ENCODE results near the gene ZMYM5. TPM values are rescaled to one million over a fixed set of nuclear protein-coding genes. Genes with fewer than 3 reads are reported as not detected.

ZMYM5 gene
- total and polyA plus RNA-seq, 7 donors: 6.2 to 24.5 (median 14.7) TPM

DNA sequence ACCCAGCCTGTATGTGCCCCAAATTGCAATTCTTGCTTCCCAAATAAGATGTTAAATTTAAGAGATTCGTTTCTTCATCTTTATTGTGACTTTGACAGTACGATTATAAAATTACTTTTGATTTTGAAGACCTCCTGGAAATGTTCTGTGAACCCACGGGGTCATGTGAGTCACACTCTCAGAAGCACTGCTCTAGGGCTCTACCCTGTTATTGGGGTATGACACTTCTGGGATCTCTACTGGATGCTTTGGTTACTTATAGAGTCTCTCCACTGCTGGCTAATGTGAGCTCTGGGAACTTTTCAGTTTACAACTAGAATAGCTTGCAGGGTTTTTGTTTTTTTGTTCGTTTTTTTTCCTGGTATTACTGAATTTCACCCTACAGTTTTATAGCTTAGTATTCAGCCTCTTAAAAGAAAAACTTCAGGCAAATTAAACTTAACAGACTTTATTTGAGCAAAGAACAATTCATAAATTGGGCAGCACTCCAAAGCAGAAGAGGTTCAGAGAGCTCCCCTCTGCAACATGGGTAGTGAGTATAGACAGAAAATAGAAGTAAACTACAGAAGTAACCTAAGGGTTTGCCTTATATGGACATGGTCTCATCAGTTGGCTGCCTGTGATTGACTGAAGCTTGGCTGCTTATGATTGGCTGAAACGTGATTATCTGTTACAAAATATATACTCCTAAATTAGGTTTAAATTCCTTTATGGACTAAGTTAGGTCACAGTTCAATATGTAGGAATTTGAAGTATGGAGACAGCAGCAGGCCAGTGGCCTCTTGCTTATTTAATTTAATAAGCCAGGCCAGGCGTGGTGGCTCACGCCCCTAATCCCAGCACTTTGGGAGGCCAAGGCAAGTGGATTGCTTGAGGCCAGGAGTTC is 52.2 kb downstream of the ZMYM5 start:
- Histone ChIP-seq H3K27ac (no peak overlapping the region), H3K4me1 (no peaks in the 10 kb centered on the region), H3K27me3 (no peaks in the 10 kb centered on the region), H3K36me3 (peaks cover 0 to 2% (median 0%) of the 10 kb centered on the region in 4 donors), H3K4me3 (no peak overlapping the region), H3K9me3 (no peaks in the 10 kb centered on the region)
- WGBS, 2 donors: 89 to 91% methylated on average over 7 of the region's 7 CpGs
- no peak for DNase-seq
- intact Hi-C loops (cut with DNase I): no loop called here
- no peak for TF ChIP-seq POLR2A (IDR thresholded peaks at IDR 0.05)
- no peak for TF ChIP-seq POLR2AphosphoS5 (IDR thresholded peaks at IDR 0.05)
- no peak for TF ChIP-seq EP300 (IDR thresholded peaks at IDR 0.05)
- TF ChIP-seq, protein P1, sequence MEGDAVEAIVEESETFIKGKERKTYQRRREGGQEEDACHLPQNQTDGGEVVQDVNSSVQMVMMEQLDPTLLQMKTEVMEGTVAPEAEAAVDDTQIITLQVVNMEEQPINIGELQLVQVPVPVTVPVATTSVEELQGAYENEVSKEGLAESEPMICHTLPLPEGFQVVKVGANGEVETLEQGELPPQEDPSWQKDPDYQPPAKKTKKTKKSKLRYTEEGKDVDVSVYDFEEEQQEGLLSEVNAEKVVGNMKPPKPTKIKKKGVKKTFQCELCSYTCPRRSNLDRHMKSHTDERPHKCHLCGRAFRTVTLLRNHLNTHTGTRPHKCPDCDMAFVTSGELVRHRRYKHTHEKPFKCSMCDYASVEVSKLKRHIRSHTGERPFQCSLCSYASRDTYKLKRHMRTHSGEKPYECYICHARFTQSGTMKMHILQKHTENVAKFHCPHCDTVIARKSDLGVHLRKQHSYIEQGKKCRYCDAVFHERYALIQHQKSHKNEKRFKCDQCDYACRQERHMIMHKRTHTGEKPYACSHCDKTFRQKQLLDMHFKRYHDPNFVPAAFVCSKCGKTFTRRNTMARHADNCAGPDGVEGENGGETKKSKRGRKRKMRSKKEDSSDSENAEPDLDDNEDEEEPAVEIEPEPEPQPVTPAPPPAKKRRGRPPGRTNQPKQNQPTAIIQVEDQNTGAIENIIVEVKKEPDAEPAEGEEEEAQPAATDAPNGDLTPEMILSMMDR (IDR thresholded peaks at IDR 0.05): no peak

DNA sequence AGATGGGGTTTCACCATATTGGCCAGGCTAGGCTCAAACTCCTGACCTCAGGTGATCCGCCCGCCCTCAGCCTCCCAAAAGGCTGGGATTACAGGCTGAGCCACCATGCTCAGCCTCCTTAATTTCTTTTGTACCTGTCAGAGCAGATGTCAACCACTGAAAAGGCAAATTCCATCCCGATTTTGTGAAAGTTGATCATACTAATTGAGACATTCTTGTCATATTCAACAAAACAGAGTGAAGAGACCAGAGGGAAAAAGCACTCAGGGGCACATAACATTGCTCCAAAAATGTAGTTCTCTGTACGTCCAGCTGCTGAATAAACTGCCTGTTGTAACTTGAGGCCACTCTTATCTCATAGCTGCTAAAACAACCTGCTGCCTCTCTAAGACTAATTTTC is 53.3 kb downstream of the ZMYM5 start:
- intact Hi-C loops (cut with DNase I): no loop called here

DNA sequence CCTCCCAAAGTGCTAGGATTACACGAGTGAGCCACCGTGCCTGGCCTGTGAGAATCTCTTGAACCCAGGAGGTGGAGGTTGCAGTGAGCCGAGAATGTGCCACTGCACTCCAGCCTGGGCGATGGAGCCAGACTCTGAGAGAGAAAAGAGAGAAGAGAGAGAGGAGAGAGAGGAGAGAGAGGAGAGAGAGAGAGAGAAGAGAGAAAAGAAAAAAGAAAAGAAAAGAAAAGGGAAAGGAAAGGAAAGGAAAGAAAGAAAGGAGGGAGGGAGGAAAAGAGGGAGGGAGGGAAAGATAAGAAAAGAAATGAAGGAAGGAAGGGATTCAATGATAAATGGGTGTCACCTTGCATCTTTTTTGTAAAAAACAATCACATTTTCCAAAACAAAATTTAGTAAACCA is 57.7 kb downstream of the ZMYM5 start:
- peaks cover 0 to 3% (median 0%) of the 10 kb centered on the region in 4 donors for H3K36me3 ChIP-seq
- TF ChIP-seq, protein P1 (IDR thresholded peaks at IDR 0.05): no peak
- TF ChIP-seq POLR2A (IDR thresholded peaks at IDR 0.05) (no peak), EP300 (IDR thresholded peaks at IDR 0.05) (no peak), POLR2AphosphoS5 (IDR thresholded peaks at IDR 0.05) (no peak)
- H3K4me3 ChIP-seq: no peak overlapping the region
- H3K4me1 ChIP-seq: no peaks in the 10 kb centered on the region
- no peaks in the 10 kb centered on the region for H3K9me3 ChIP-seq
- intact Hi-C loops (cut with DNase I): no loop called here
- 95 to 96% methylated on average over 4 of the region's 4 CpGs for WGBS, 2 donors
- no peaks in the 10 kb centered on the region for H3K27me3 ChIP-seq
- H3K27ac ChIP-seq: no peak overlapping the region
- no peak for DNase-seq

More for the DNA sequence above, 53.3 kb downstream of the ZMYM5 start:
- H3K9me3 ChIP-seq: no peaks in the 10 kb centered on the region
- H3K27me3 ChIP-seq: no peaks in the 10 kb centered on the region
- TF ChIP-seq, protein P1 (IDR thresholded peaks at IDR 0.05): no peak
- TF ChIP-seq EP300 (IDR thresholded peaks at IDR 0.05) (no peak), POLR2A (IDR thresholded peaks at IDR 0.05) (no peak), POLR2AphosphoS5 (IDR thresholded peaks at IDR 0.05) (no peak)
- H3K27ac ChIP-seq: no peak overlapping the region
- WGBS, 2 donors: 93 to 96% methylated on average over 4 of the region's 4 CpGs
- peaks cover 0 to 3% (median 0%) of the 10 kb centered on the region in 4 donors for H3K36me3 ChIP-seq
- DNase-seq: no peak
- no peak overlapping the region for H3K4me3 ChIP-seq
- H3K4me1 ChIP-seq: no peaks in the 10 kb centered on the region

DNA sequence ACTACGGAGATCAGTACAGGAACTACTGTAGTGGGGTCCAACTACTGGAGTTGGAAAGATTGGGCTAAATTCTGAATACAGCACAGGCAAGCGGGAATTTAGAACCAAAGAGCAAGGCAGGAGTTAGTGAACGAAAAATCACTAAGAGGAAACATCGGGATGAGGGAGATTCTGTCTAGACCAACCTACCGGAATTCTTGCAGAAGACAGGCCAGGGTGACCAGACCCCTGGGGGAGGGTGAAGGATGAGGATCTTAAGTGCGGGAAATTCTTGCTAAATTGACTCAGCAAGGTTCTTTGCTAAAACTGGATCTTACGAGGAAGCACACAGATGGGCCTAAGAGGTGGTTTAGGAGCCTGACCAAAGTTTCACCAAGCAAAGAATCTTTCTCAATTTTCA is 67.5 kb downstream of the ZMYM5 start:
- WGBS, 2 donors: 96 to 97% methylated on average over 7 of the region's 7 CpGs
- no peak overlapping the region for H3K4me3 ChIP-seq
- TF ChIP-seq, protein P1 (IDR thresholded peaks at IDR 0.05): no peak
- TF ChIP-seq POLR2A (IDR thresholded peaks at IDR 0.05): no peak
- TF ChIP-seq EP300 (IDR thresholded peaks at IDR 0.05): no peak
- TF ChIP-seq POLR2AphosphoS5 (IDR thresholded peaks at IDR 0.05): no peak
- no peak overlapping the region for H3K27ac ChIP-seq
- H3K36me3 ChIP-seq: no peaks in the 10 kb centered on the region
- intact Hi-C loops (cut with DNase I): no loop called here
- no peak for DNase-seq
- no peaks in the 10 kb centered on the region for H3K27me3 ChIP-seq
- no peaks in the 10 kb centered on the region for H3K9me3 ChIP-seq
- H3K4me1 ChIP-seq: no peaks in the 10 kb centered on the region

Data from sigmoid colon (tissue), 7 donors.